ENCODE results near the gene BORCS8.
"Not testable (repeated sequence)": the region's sequence is repeated elsewhere in the genome, so short reads cannot be mapped to it uniquely, and the experiment has no call there.

The BORCS8 gene

GRCh38 chr19:19179548-19180441 lies 12.2 kb downstream of the BORCS8 start:
- no peak for DNase-seq

GRCh38 chr19:19176950-19177349 lies 15.0 kb downstream of the BORCS8 start:
- no peak for DNase-seq

DNA sequence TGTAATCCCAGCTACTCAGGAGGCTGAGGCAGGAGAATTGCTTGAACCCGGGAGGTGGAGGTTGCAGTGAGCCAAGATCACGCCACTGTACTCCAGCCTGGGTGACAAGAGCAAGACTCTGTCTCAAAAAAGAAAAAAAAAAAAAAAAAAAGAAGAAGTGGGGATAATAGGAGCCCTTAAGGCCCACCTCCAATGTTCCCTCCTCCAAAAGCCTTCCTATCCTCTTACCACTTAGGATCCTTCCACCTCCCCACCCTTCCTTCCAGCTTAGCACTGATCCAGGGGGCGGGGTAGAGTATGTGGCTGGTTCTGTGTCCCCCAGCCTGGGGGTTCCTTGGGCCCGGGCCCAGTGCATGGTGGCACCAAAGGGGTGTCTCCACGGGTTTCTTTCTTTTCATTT lies 18.7 kb downstream of the BORCS8 start:
- DNase-seq, result not testable (repeated sequence)

- DNase-seq, result no peak
Measured at GRCh38 chr19:19171821-19172532, 20.0 kb downstream of the BORCS8 start.

GRCh38 chr19:19170873-19171672 lies 20.9 kb downstream of the BORCS8 start:
- DNase-seq, result no peak

GRCh38 chr19:19170053-19170872 lies 21.7 kb downstream of the BORCS8 start, which contains the start of gene MEF2B:
MEF2B (minus strand) TSS chr19:19170263; CDS start chr19:19150735, 19,528 bp downstream.
- DNase-seq, result no peak

DNA sequence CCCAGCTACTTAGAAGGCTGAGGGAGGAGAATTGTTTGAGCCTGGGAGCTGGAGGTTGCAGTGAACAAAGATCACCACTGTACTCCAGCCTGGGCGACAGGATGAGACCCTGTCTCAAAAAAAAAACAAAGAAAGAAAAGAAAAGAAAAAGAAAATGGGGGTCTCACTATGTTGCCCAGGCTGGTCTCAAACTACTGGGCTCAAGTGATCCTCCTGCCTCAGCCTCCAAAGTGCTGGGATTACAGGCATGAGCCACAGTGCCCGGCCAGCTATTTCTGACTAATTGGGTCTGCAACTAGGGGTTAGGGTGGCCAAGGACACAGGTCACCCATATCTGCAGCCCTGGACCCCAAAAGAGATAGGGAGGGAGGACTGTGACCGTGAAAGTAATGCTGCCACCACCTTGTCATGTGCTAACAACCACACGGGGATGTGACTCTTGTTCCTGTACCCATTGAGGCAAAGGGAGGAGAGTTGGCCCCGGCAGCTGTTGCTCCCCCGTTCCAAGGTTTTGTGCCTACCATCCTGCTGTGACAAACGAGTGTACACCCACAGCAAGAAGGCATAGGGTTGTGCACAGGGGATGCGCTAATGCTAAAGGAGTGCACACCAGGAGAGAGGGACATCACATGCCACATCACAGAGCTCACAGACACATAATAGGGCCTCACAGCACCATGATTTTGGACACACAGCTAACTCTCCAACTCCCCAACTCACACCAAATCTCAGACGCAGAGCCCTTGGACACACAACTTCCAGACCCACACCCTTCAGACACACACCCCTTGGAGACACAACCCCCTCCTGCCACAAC lies 22.5 kb downstream of the BORCS8 start:
- DNase-seq, result no peak

DNA sequence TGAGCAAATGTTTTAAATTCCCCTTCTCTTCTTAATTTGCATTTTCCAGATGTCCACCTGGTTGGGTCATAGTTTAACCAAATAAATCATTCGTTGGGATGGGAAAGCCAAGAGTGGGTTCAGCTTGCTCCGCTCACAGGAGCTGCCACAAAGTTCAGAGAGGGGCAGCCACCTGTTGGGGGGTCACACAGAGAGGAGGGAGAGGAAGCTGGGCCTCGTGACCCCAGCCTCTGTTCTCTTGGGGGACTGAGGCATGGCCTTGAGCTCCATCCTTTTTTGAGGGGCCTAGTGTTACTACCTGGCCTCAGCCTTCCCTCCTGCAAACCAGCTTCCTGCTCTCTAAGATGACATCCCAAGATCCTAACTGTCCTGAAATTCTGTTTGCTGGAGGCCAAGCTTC lies 24.3 kb downstream of the BORCS8 start:
- DNase-seq, result no peak

DNA sequence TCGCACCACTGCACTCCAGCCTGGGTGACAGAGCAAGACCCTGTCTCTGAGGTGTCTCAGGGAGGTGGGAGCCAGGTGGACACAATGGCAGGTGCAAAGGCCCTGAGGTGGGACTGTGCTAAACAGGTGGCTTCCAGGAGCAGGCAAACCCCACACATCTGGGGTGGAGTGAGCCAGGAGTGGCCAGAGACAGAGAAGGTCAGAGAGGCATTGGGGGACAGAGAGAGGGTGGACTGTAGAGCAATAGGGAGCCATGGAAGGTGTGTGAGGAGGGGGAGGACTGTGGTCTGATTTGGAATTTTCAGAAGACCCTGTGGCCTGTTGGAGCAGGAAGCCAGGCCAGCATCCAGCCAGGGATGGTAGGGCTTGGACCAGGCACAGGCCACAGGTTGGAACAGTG lies 26.6 kb downstream of the BORCS8 start:
- no peak for DNase-seq

DNA sequence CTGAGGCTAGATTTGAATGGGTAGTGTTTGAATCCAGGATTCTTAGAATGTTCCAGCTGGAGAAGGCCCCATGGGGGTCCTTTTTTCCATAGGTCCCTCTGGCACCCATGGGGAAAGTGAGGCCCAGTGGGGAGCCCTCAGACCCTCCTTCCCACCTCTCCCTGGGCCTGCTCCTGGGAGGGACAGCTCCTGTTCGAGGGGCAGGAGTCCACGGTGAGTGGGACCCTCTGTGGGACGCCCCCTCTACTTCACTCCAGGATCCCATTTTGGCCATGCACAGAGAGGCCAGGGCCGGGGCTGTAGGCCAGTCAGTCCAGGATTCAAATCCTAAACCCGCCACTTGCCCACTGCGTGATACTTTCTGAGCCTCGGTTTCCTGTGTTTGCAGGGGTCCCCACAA lies 29.5 kb downstream of the BORCS8 start:
- no peak for DNase-seq

GRCh38 chr19:19160461-19161035 lies 31.4 kb downstream of the BORCS8 start:
- no peak for DNase-seq

DNA sequence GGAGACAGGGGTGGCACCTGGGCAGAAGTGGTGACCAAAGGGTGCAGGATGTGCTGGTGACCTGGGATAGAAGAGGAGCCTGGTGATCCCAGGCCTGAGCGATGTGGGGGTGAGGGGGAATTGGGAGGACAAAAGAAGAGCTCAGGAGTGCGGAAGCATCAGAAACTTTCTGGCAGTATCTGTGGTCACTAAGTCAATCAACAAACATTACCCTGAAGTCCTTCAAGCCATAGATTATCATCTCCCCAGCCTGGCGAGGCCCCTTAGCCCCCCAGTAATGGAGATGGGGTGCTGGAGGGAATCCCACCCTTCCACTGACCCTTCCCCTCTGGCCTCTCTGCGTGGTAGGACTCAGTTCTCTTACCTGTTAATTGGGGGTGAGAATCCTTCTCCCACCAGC lies 32.4 kb downstream of the BORCS8 start:
- DNase-seq, result no peak

DNA sequence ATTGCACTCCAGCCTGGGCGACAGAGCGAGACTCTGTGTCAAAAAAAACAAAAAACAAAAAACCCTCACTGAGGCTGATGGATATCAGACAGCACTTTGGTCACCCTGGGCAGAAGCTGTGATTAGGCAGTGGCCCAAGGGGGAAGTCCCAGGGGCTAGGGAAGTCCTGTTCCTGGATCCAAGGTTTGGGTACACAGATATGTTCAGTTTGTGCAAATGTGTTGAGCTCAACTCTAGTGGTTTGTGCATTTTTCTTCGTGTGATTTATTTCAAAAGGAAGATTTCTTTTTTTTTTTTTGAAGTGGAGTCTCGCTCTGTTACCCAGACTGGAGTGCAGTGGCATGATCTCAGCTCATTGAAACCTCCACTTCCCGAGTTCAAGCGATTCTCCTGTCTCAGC lies 34.1 kb downstream of the BORCS8 start:
- DNase-seq, result no peak

DNA sequence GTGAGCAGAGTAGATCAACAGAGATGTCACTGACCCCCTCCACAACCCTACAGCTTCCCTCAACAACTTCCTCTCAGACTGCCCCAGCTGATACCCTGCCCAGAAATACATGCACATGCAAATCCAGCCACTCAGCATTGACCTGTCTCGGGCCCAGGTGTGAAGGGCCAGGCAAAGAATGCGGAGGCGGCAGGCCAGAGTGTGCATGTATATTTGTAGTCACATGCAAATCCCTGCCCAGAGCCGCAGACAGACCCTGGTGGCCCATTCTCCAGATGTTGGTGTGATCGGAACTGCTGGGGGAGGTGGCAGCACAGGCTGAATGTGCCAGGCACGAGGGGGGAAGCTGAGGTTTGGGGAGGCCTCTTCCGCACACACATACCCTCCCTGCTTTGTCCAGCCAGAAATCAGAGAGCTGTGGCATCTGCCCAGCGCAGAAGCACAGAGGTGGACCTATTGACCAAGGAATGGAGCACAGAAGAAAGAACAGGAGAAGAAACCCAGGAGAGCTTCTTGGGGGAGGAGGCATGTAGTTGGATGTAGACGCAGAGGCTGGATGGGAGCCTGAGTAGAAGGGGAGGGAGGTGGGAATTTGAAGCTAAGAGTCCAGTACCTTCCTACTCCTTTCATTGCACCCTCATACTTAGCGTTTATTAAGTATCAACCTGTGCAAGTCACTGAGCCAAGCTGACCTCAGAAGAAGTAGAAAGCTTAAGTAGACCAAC lies 36.3 kb downstream of the BORCS8 start:
- no peak for DNase-seq

DNA sequence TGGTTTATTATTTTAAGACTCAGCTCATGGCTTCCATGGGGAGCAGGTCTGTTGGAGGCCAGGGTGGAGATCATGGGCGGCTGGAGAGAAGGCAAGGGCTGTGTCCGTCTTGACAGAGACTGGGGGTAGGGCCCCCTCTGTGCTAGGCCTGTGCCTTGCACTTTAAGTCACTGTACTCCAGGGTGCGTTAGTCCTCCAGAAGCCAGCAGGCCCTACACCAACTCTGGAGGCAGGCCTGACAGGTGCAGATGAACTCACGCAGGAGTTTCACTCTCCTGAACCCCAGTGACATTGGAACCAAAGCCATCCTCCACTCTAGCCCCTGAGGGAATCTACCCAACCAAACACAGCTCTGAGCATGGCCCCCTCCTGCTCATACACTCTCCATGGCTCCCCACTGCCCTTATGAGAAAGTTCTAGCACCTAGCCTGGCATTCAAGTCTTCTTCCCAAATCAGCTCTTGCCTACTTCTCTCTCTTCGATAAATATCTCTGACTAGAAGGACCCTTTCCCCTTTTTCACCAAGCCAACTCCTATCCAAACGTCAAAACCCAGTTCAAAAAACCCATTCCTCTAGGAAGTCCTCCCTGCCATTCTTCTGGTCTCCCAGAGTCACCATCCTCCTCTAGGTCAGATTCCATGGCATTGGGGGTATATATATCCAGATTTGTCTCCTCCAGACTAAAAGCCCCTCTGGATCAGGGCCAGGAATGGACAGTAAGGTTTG lies 37.0 kb downstream of the BORCS8 start:
- DNase-seq, result no peak

GRCh38 chr19:19152668-19153384 lies 39.1 kb downstream of the BORCS8 start:
- DNase-seq, result no peak

DNA sequence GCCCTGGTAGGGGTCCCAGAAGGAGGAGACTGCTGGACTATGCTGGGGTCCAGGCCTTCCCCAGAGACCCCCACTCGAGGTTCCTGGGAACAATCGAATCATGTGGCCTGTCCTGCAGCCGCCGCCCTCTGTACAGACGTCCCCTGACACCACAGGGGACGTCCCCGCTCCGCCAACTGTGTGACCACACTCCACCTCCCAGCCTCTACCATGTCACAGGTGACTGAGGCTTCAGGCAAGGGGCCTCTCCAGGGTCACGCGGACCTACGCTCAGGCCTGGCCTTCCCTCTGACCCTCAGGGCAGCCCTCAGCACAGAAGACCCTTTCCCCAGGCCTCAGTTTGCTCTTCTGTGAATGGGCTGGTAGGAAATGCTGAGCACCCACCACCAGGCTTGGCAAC lies 40.5 kb downstream of the BORCS8 start:
- DNase-seq, result no peak

- no peak for DNase-seq
Measured at GRCh38 chr19:19149435-19149834, 42.5 kb downstream of the BORCS8 start.

DNA sequence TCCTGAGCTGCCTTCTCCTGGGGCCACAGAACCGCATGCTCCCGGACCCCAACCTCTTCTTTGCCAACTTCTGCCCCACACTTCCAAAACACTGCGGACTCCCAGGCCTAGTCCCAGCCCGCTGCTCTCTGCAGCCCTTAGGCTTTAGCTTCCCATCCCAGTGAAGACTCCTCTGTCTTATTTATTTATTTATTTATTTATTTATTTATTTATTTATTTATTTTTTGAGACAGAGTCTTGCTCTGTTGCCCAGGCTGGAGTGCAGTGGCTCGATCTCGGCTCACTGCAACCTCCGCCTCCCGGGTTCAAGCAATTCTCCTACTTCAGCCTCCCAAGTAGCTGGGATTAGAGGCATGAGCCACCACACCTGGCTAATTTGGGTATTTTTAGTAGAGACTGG lies 43.4 kb downstream of the BORCS8 start:
- not testable (repeated sequence) for DNase-seq
